Measurements from ENCODE around the gene TTN.

Gene TTN

GRCh38 chr2:178514664-178515063 is 292.6 kb downstream of the TTN start:
- H3K27me3 ChIP-seq (ENCODE audit: insufficient read depth, low read length, poor library complexity) = no peaks in the 10 kb centered on the region
- H4K8ac ChIP-seq (ENCODE audit: low read depth, low read length) = no peak overlapping the region
- no peak overlapping the region for H3K4ac ChIP-seq (ENCODE audit: low read depth, low read length)
- H3K36me3 ChIP-seq (ENCODE audit: control insufficient read depth, insufficient read depth, low read length) = no peaks in the 10 kb centered on the region
- no peak overlapping the region for H3K4me2 ChIP-seq (ENCODE audit: low read length)
- no peak overlapping the region for H3K23ac ChIP-seq (ENCODE audit: low read length)
- no peak overlapping the region for H4K5ac ChIP-seq (ENCODE audit: low read length)
- DNase-seq = no peak
- H3K18ac ChIP-seq (ENCODE audit: low read length) = no peak overlapping the region
- no peaks in the 10 kb centered on the region for H3K79me2 ChIP-seq (ENCODE audit: control insufficient read depth, insufficient read depth, low read length)
- no peaks in the 10 kb centered on the region for H3K79me1 ChIP-seq (ENCODE audit: low read length)
- no peak overlapping the region for H2BK5ac ChIP-seq (ENCODE audit: low read length)
- no peaks in the 10 kb centered on the region for H3K4me1 ChIP-seq (ENCODE audit: control insufficient read depth, low read depth, low read length)
- no peak overlapping the region for H2AK5ac ChIP-seq (ENCODE audit: low read length)
- no peak overlapping the region for H2BK120ac ChIP-seq (ENCODE audit: low read depth, low read length)
- WGBS (ENCODE audit: extremely low coverage, insufficient coverage, low lambda C conversion rate) = no CpG with 5 or more reads among the region's 2 CpGs
- H3K27ac ChIP-seq (ENCODE audit: low read depth, low read length) = no peak overlapping the region
- H3K56ac ChIP-seq (ENCODE audit: low read length) = no peak overlapping the region
- no peak overlapping the region for H2BK15ac ChIP-seq (replicated peaks; ENCODE audit: low read depth)
- H3K4me3 ChIP-seq (ENCODE audit: low read length) = no peak overlapping the region
- H3K9ac ChIP-seq (ENCODE audit: low read length) = no peak overlapping the region

- Histone ChIP-seq H4K5ac (ENCODE audit: low read length) (no peak overlapping the region), H3K4me3 (ENCODE audit: low read length) (no peak overlapping the region), H3K4me2 (ENCODE audit: low read length) (no peak overlapping the region), H3K27me3 (ENCODE audit: insufficient read depth, low read length, poor library complexity) (no peaks in the 10 kb centered on the region), H3K56ac (ENCODE audit: low read length) (no peak overlapping the region), H3K79me1 (ENCODE audit: low read length) (no peaks in the 10 kb centered on the region), H2AK5ac (ENCODE audit: low read length) (no peak overlapping the region), H3K36me3 (ENCODE audit: control insufficient read depth, insufficient read depth, low read length) (no peaks in the 10 kb centered on the region), H2BK15ac (replicated peaks; ENCODE audit: low read depth) (no peak overlapping the region), H3K27ac (ENCODE audit: low read depth, low read length) (no peak overlapping the region), H3K9ac (ENCODE audit: low read length) (no peak overlapping the region), H4K8ac (ENCODE audit: low read depth, low read length) (no peak overlapping the region), H2BK5ac (ENCODE audit: low read length) (no peak overlapping the region), H3K79me2 (ENCODE audit: control insufficient read depth, insufficient read depth, low read length) (no peaks in the 10 kb centered on the region), H3K18ac (ENCODE audit: low read length) (no peak overlapping the region), H3K4me1 (ENCODE audit: control insufficient read depth, low read depth, low read length) (no peaks in the 10 kb centered on the region), H2BK120ac (ENCODE audit: low read depth, low read length) (no peak overlapping the region), H3K4ac (ENCODE audit: low read depth, low read length) (no peak overlapping the region), H3K23ac (ENCODE audit: low read length) (no peak overlapping the region)
- no CpG with 5 or more reads among the region's 4 CpGs for WGBS (ENCODE audit: extremely low coverage, insufficient coverage, low lambda C conversion rate)
- no peak for DNase-seq
These were observed 293.3 kb downstream of the TTN start for GRCh38 chr2:178513876-178514275.

- Histone ChIP-seq H3K9ac (ENCODE audit: low read length) (no peak overlapping the region), H3K4me2 (ENCODE audit: low read length) (no peak overlapping the region), H3K27me3 (ENCODE audit: insufficient read depth, low read length, poor library complexity) (no peaks in the 10 kb centered on the region), H3K79me1 (ENCODE audit: low read length) (no peaks in the 10 kb centered on the region), H3K36me3 (ENCODE audit: control insufficient read depth, insufficient read depth, low read length) (no peaks in the 10 kb centered on the region), H2AK5ac (ENCODE audit: low read length) (no peak overlapping the region), H4K8ac (ENCODE audit: low read depth, low read length) (no peak overlapping the region), H3K4me1 (ENCODE audit: control insufficient read depth, low read depth, low read length) (no peaks in the 10 kb centered on the region), H3K79me2 (ENCODE audit: control insufficient read depth, insufficient read depth, low read length) (no peaks in the 10 kb centered on the region), H3K27ac (ENCODE audit: low read depth, low read length) (no peak overlapping the region), H3K18ac (ENCODE audit: low read length) (no peak overlapping the region), H3K4me3 (ENCODE audit: low read length) (no peak overlapping the region), H4K5ac (ENCODE audit: low read length) (no peak overlapping the region), H2BK15ac (replicated peaks; ENCODE audit: low read depth) (no peak overlapping the region), H3K56ac (ENCODE audit: low read length) (no peak overlapping the region), H2BK120ac (ENCODE audit: low read depth, low read length) (no peak overlapping the region), H3K4ac (ENCODE audit: low read depth, low read length) (no peak overlapping the region), H3K23ac (ENCODE audit: low read length) (no peak overlapping the region), H2BK5ac (ENCODE audit: low read length) (no peak overlapping the region)
- DNase-seq = no peak
- no CpG with 5 or more reads among the region's 2 CpGs for WGBS (ENCODE audit: extremely low coverage, insufficient coverage, low lambda C conversion rate)
These were observed 294.7 kb downstream of the TTN start for GRCh38 chr2:178512484-178512883.

- Histone ChIP-seq H3K9ac (ENCODE audit: low read length) (no peak overlapping the region), H2BK5ac (ENCODE audit: low read length) (no peak overlapping the region), H3K4ac (ENCODE audit: low read depth, low read length) (no peak overlapping the region), H3K56ac (ENCODE audit: low read length) (no peak overlapping the region), H3K36me3 (ENCODE audit: control insufficient read depth, insufficient read depth, low read length) (no peaks in the 10 kb centered on the region), H2AK5ac (ENCODE audit: low read length) (no peak overlapping the region), H3K79me1 (ENCODE audit: low read length) (no peaks in the 10 kb centered on the region), H3K27ac (ENCODE audit: low read depth, low read length) (no peak overlapping the region), H3K4me1 (ENCODE audit: control insufficient read depth, low read depth, low read length) (no peaks in the 10 kb centered on the region), H3K4me2 (ENCODE audit: low read length) (no peak overlapping the region), H4K5ac (ENCODE audit: low read length) (no peak overlapping the region), H3K18ac (ENCODE audit: low read length) (no peak overlapping the region), H2BK120ac (ENCODE audit: low read depth, low read length) (no peak overlapping the region), H3K79me2 (ENCODE audit: control insufficient read depth, insufficient read depth, low read length) (no peaks in the 10 kb centered on the region), H2BK15ac (replicated peaks; ENCODE audit: low read depth) (no peak overlapping the region), H4K8ac (ENCODE audit: low read depth, low read length) (no peak overlapping the region), H3K27me3 (ENCODE audit: insufficient read depth, low read length, poor library complexity) (no peaks in the 10 kb centered on the region), H3K4me3 (ENCODE audit: low read length) (no peak overlapping the region), H3K23ac (ENCODE audit: low read length) (no peak overlapping the region)
- WGBS (ENCODE audit: extremely low coverage, insufficient coverage, low lambda C conversion rate) = no CpG with 5 or more reads among the region's 6 CpGs
- no peak for DNase-seq
These were observed 296.8 kb downstream of the TTN start for GRCh38 chr2:178510384-178510783.

- H3K4me2 ChIP-seq (ENCODE audit: low read length) = no peak overlapping the region
- no peak overlapping the region for H4K8ac ChIP-seq (ENCODE audit: low read depth, low read length)
- no peaks in the 10 kb centered on the region for H3K79me1 ChIP-seq (ENCODE audit: low read length)
- no peak overlapping the region for H3K9ac ChIP-seq (ENCODE audit: low read length)
- no peak overlapping the region for H3K18ac ChIP-seq (ENCODE audit: low read length)
- H3K4me3 ChIP-seq (ENCODE audit: low read length) = no peak overlapping the region
- H2BK15ac ChIP-seq (replicated peaks; ENCODE audit: low read depth) = no peak overlapping the region
- H2BK5ac ChIP-seq (ENCODE audit: low read length) = no peak overlapping the region
- no peak overlapping the region for H3K56ac ChIP-seq (ENCODE audit: low read length)
- no peak overlapping the region for H2BK120ac ChIP-seq (ENCODE audit: low read depth, low read length)
- H2AK5ac ChIP-seq (ENCODE audit: low read length) = no peak overlapping the region
- H3K4me1 ChIP-seq (ENCODE audit: control insufficient read depth, low read depth, low read length) = no peaks in the 10 kb centered on the region
- no peaks in the 10 kb centered on the region for H3K36me3 ChIP-seq (ENCODE audit: control insufficient read depth, insufficient read depth, low read length)
- H3K23ac ChIP-seq (ENCODE audit: low read length) = no peak overlapping the region
- no peak overlapping the region for H3K4ac ChIP-seq (ENCODE audit: low read depth, low read length)
- DNase-seq = no peak
- no peaks in the 10 kb centered on the region for H3K27me3 ChIP-seq (ENCODE audit: insufficient read depth, low read length, poor library complexity)
- H4K5ac ChIP-seq (ENCODE audit: low read length) = no peak overlapping the region
- no peak overlapping the region for H3K27ac ChIP-seq (ENCODE audit: low read depth, low read length)
- no peaks in the 10 kb centered on the region for H3K79me2 ChIP-seq (ENCODE audit: control insufficient read depth, insufficient read depth, low read length)
- no CpG with 5 or more reads among the region's 2 CpGs for WGBS (ENCODE audit: extremely low coverage, insufficient coverage, low lambda C conversion rate)
These were observed 298.6 kb downstream of the TTN start for GRCh38 chr2:178508646-178509045.

- H2BK5ac ChIP-seq (ENCODE audit: low read length) = no peak overlapping the region
- H3K4me2 ChIP-seq (ENCODE audit: low read length) = no peak overlapping the region
- H3K27me3 ChIP-seq (ENCODE audit: insufficient read depth, low read length, poor library complexity) = no peaks in the 10 kb centered on the region
- no peaks in the 10 kb centered on the region for H3K4me1 ChIP-seq (ENCODE audit: control insufficient read depth, low read depth, low read length)
- no peak overlapping the region for H2AK5ac ChIP-seq (ENCODE audit: low read length)
- H3K18ac ChIP-seq (ENCODE audit: low read length) = no peak overlapping the region
- no peak overlapping the region for H4K5ac ChIP-seq (ENCODE audit: low read length)
- no peak overlapping the region for H3K4me3 ChIP-seq (ENCODE audit: low read length)
- H3K9ac ChIP-seq (ENCODE audit: low read length) = no peak overlapping the region
- no peaks in the 10 kb centered on the region for H3K36me3 ChIP-seq (ENCODE audit: control insufficient read depth, insufficient read depth, low read length)
- H2BK120ac ChIP-seq (ENCODE audit: low read depth, low read length) = no peak overlapping the region
- no peak overlapping the region for H3K56ac ChIP-seq (ENCODE audit: low read length)
- H3K27ac ChIP-seq (ENCODE audit: low read depth, low read length) = no peak overlapping the region
- no CpG with 5 or more reads among the region's 1 CpG for WGBS (ENCODE audit: extremely low coverage, insufficient coverage, low lambda C conversion rate)
- H2BK15ac ChIP-seq (replicated peaks; ENCODE audit: low read depth) = no peak overlapping the region
- no peaks in the 10 kb centered on the region for H3K79me1 ChIP-seq (ENCODE audit: low read length)
- no peak overlapping the region for H3K4ac ChIP-seq (ENCODE audit: low read depth, low read length)
- DNase-seq = no peak
- no peaks in the 10 kb centered on the region for H3K79me2 ChIP-seq (ENCODE audit: control insufficient read depth, insufficient read depth, low read length)
- no peak overlapping the region for H3K23ac ChIP-seq (ENCODE audit: low read length)
- H4K8ac ChIP-seq (ENCODE audit: low read depth, low read length) = no peak overlapping the region
These were observed 300.3 kb downstream of the TTN start for GRCh38 chr2:178506949-178507348.
